Measurements from ENCODE around the gene DPP6.

DPP6 gene

GRCh38 chr7:154910977-154911376 is 858.8 kb downstream of the DPP6 start:
- Histone ChIP-seq H3K36me3 (ENCODE audit: control insufficient read depth in 4 of 4, insufficient read depth in 4 of 4, low read length in 3 of 4) (no peaks in the 10 kb centered on the region), H3K4me3 (ENCODE audit: control insufficient read depth in 1 of 7, extremely low read depth in 1 of 7, insufficient read depth in 4 of 7, low read depth in 2 of 7, low read length in 6 of 7) (no peak overlapping the region), H3K4me1 (ENCODE audit: control extremely low read depth in 1 of 4, control insufficient read depth in 4 of 4, insufficient read depth in 4 of 4, low read length in 3 of 4) (peaks cover 0 to 12% (median 5%) of the 10 kb centered on the region in 4 experiments), H3K27ac (ENCODE audit: insufficient read depth in 1 of 2, low read depth in 1 of 2, low read length in 2 of 2, poor library complexity in 1 of 2, severe bottlenecking in 2 of 2) (no peak overlapping the region), H3K27me3 (replicated peaks in 2 of 5; ENCODE audit: control insufficient read depth in 4 of 5, insufficient read depth in 5 of 5, low read length in 4 of 5) (peaks cover 0 to 33% (median 13%) of the 10 kb centered on the region in 5 experiments), H3K9me3 (ENCODE audit: control extremely low read depth in 1 of 5, control insufficient read depth in 4 of 5, insufficient read depth in 2 of 5, low read depth in 1 of 5, low read length in 4 of 5) (peaks cover 0 to 7% (median 4%) of the 10 kb centered on the region in 5 experiments)
- 93% methylated on average over 4 of the region's 4 CpGs for WGBS (ENCODE audit: insufficient coverage)
- DNase-seq = no peak
- ChIA-PET POLR2A (no interaction called here), CTCF (interaction anchor here (0.9 kb wide), 1 partner anchor 16 kb away, joined by 5 read pairs; no protein-coding TSS in a partner anchor)

GRCh38 chr7:154911411-154911810 is 859.2 kb downstream of the DPP6 start:
- Histone ChIP-seq H3K4me3 (ENCODE audit: control insufficient read depth in 1 of 7, extremely low read depth in 1 of 7, insufficient read depth in 4 of 7, low read depth in 2 of 7, low read length in 6 of 7) (no peak overlapping the region), H3K27ac (ENCODE audit: insufficient read depth in 1 of 2, low read depth in 1 of 2, low read length in 2 of 2, poor library complexity in 1 of 2, severe bottlenecking in 2 of 2) (no peak overlapping the region), H3K4me1 (ENCODE audit: control extremely low read depth in 1 of 4, control insufficient read depth in 4 of 4, insufficient read depth in 4 of 4, low read length in 3 of 4) (peaks cover 0 to 12% (median 5%) of the 10 kb centered on the region in 4 experiments), H3K9me3 (ENCODE audit: control extremely low read depth in 1 of 5, control insufficient read depth in 4 of 5, insufficient read depth in 2 of 5, low read depth in 1 of 5, low read length in 4 of 5) (peaks cover 0 to 7% (median 4%) of the 10 kb centered on the region in 5 experiments), H3K27me3 (replicated peaks in 2 of 5; ENCODE audit: control insufficient read depth in 4 of 5, insufficient read depth in 5 of 5, low read length in 4 of 5) (peaks cover 0 to 38% (median 13%) of the 10 kb centered on the region in 5 experiments), H3K36me3 (ENCODE audit: control insufficient read depth in 4 of 4, insufficient read depth in 4 of 4, low read length in 3 of 4) (no peaks in the 10 kb centered on the region)
- CTCF ChIA-PET = interaction anchor here (0.9 to 1.6 kb wide), 2 partner anchors 16 to 42 kb away, joined by 4 to 5 read pairs; no protein-coding TSS in a partner anchor
- POLR2A ChIA-PET = no interaction called here
- DNase-seq = no peak
- WGBS (ENCODE audit: insufficient coverage) = 90% methylated on average over 2 of the region's 2 CpGs

GRCh38 chr7:154911862-154912455 is 859.8 kb downstream of the DPP6 start:
- H3K36me3 ChIP-seq (ENCODE audit: control insufficient read depth in 4 of 4, insufficient read depth in 4 of 4, low read length in 3 of 4) = no peaks in the 10 kb centered on the region
- peaks cover 0 to 12% (median 5%) of the 10 kb centered on the region in 4 experiments for H3K4me1 ChIP-seq (ENCODE audit: control extremely low read depth in 1 of 4, control insufficient read depth in 4 of 4, insufficient read depth in 4 of 4, low read length in 3 of 4)
- peaks cover 0 to 7% (median 4%) of the 10 kb centered on the region in 5 experiments for H3K9me3 ChIP-seq (ENCODE audit: control extremely low read depth in 1 of 5, control insufficient read depth in 4 of 5, insufficient read depth in 2 of 5, low read depth in 1 of 5, low read length in 4 of 5)
- H3K4me3 ChIP-seq (ENCODE audit: control insufficient read depth in 1 of 7, extremely low read depth in 1 of 7, insufficient read depth in 4 of 7, low read depth in 2 of 7, low read length in 6 of 7) = no peak overlapping the region
- WGBS (ENCODE audit: insufficient coverage) = 89% methylated on average over 6 of the region's 6 CpGs
- ChIA-PET POLR2A (no interaction called here), CTCF (interaction anchor here (0.6 to 1.6 kb wide), 3 partner anchors 41 to 813 kb away, joined by 3 to 4 read pairs (median 4); no protein-coding TSS in a partner anchor)
- peaks cover 0 to 40% (median 13%) of the 10 kb centered on the region in 5 experiments for H3K27me3 ChIP-seq (replicated peaks in 2 of 5; ENCODE audit: control insufficient read depth in 4 of 5, insufficient read depth in 5 of 5, low read length in 4 of 5)
- DNase-seq = no peak
- H3K27ac ChIP-seq (ENCODE audit: insufficient read depth in 1 of 2, low read depth in 1 of 2, low read length in 2 of 2, poor library complexity in 1 of 2, severe bottlenecking in 2 of 2) = no peak overlapping the region

- Histone ChIP-seq H3K4me3 (ENCODE audit: control insufficient read depth in 1 of 7, extremely low read depth in 1 of 7, insufficient read depth in 4 of 7, low read depth in 2 of 7, low read length in 6 of 7) (no peak overlapping the region), H3K27ac (ENCODE audit: insufficient read depth in 1 of 2, low read depth in 1 of 2, low read length in 2 of 2, poor library complexity in 1 of 2, severe bottlenecking in 2 of 2) (no peak overlapping the region), H3K9me3 (ENCODE audit: control extremely low read depth in 1 of 5, control insufficient read depth in 4 of 5, insufficient read depth in 2 of 5, low read depth in 1 of 5, low read length in 4 of 5) (peaks cover 0 to 7% (median 4%) of the 10 kb centered on the region in 5 experiments), H3K4me1 (ENCODE audit: control extremely low read depth in 1 of 4, control insufficient read depth in 4 of 4, insufficient read depth in 4 of 4, low read length in 3 of 4) (peaks cover 0 to 12% (median 5%) of the 10 kb centered on the region in 4 experiments), H3K36me3 (ENCODE audit: control insufficient read depth in 4 of 4, insufficient read depth in 4 of 4, low read length in 3 of 4) (no peaks in the 10 kb centered on the region), H3K27me3 (replicated peaks in 2 of 5; ENCODE audit: control insufficient read depth in 4 of 5, insufficient read depth in 5 of 5, low read length in 4 of 5) (peaks cover 0 to 46% (median 18%) of the 10 kb centered on the region in 5 experiments)
- POLR2A ChIA-PET = no interaction called here
- DNase-seq = no peak
- CTCF ChIA-PET = interaction anchor here (0.6 to 7.9 kb wide), 12 partner anchors 9 to 812 kb away, joined by 3 to 49 read pairs (median 4); no protein-coding TSS in a partner anchor
- WGBS (ENCODE audit: insufficient coverage) = 82% methylated on average over 19 of the region's 22 CpGs
These were observed 860.9 kb downstream of the DPP6 start for GRCh38 chr7:154912871-154913637.

GRCh38 chr7:154913638-154914307 is 861.6 kb downstream of the DPP6 start:
- Histone ChIP-seq H3K36me3 (ENCODE audit: control insufficient read depth in 4 of 4, insufficient read depth in 4 of 4, low read length in 3 of 4) (no peaks in the 10 kb centered on the region), H3K4me1 (ENCODE audit: control extremely low read depth in 1 of 4, control insufficient read depth in 4 of 4, insufficient read depth in 4 of 4, low read length in 3 of 4) (peaks cover 0 to 12% (median 5%) of the 10 kb centered on the region in 4 experiments), H3K4me3 (ENCODE audit: control insufficient read depth in 1 of 7, extremely low read depth in 1 of 7, insufficient read depth in 4 of 7, low read depth in 2 of 7, low read length in 6 of 7) (peak overlapping the region in 5 of 7 experiments; percentile 3 to 70 (median 51)), H3K27me3 (replicated peaks in 2 of 5; ENCODE audit: control insufficient read depth in 4 of 5, insufficient read depth in 5 of 5, low read length in 4 of 5) (peaks cover 0 to 43% (median 16%) of the 10 kb centered on the region in 5 experiments), H3K9me3 (ENCODE audit: control extremely low read depth in 1 of 5, control insufficient read depth in 4 of 5, insufficient read depth in 2 of 5, low read depth in 1 of 5, low read length in 4 of 5) (peaks cover 0 to 7% (median 4%) of the 10 kb centered on the region in 5 experiments), H3K27ac (ENCODE audit: insufficient read depth in 1 of 2, low read depth in 1 of 2, low read length in 2 of 2, poor library complexity in 1 of 2, severe bottlenecking in 2 of 2) (no peak overlapping the region)
- DNase-seq = peak; percentile 65 to 77 (median 73)
- POLR2A ChIA-PET = no interaction called here
- WGBS (ENCODE audit: insufficient coverage) = 8% methylated on average over 43 of the region's 43 CpGs
- CTCF ChIA-PET = interaction anchor here (0.7 to 7.9 kb wide), 20 partner anchors 9 to 467 kb away, joined by 3 to 49 read pairs (median 4); partner anchors contain the start of gene INSIG1

GRCh38 chr7:154914308-154914995 is 862.3 kb downstream of the DPP6 start:
- H3K4me3 ChIP-seq (ENCODE audit: control insufficient read depth in 1 of 7, extremely low read depth in 1 of 7, insufficient read depth in 4 of 7, low read depth in 2 of 7, low read length in 6 of 7) = peak overlapping the region in 4 of 7 experiments; percentile 21 to 70 (median 56)
- peaks cover 0 to 12% (median 5%) of the 10 kb centered on the region in 4 experiments for H3K4me1 ChIP-seq (ENCODE audit: control extremely low read depth in 1 of 4, control insufficient read depth in 4 of 4, insufficient read depth in 4 of 4, low read length in 3 of 4)
- POLR2A ChIA-PET = interaction anchor here (0.7 kb wide), 1 partner anchor 11 kb away, joined by 3 read pairs; no protein-coding TSS in a partner anchor
- no peaks in the 10 kb centered on the region for H3K36me3 ChIP-seq (ENCODE audit: control insufficient read depth in 4 of 4, insufficient read depth in 4 of 4, low read length in 3 of 4)
- DNase-seq = peak in 2 of 3 donors; percentile 13 to 18
- H3K27ac ChIP-seq (ENCODE audit: insufficient read depth in 1 of 2, low read depth in 1 of 2, low read length in 2 of 2, poor library complexity in 1 of 2, severe bottlenecking in 2 of 2) = no peak overlapping the region
- WGBS (ENCODE audit: insufficient coverage) = 18% methylated on average over 34 of the region's 36 CpGs
- H3K9me3 ChIP-seq (ENCODE audit: control extremely low read depth in 1 of 5, control insufficient read depth in 4 of 5, insufficient read depth in 2 of 5, low read depth in 1 of 5, low read length in 4 of 5) = peaks cover 0 to 7% (median 4%) of the 10 kb centered on the region in 5 experiments
- CTCF ChIA-PET = interaction anchor here (0.7 to 7.9 kb wide), 17 partner anchors 8 to 467 kb away, joined by 3 to 49 read pairs (median 4); partner anchors contain the start of gene INSIG1
- peaks cover 0 to 41% (median 19%) of the 10 kb centered on the region in 5 experiments for H3K27me3 ChIP-seq (replicated peaks in 2 of 5; ENCODE audit: control insufficient read depth in 4 of 5, insufficient read depth in 5 of 5, low read length in 4 of 5)
